ENCODE measurements around the gene SLC10A7. TPM values are rescaled to one million over a fixed set of nuclear protein-coding genes. Genes with fewer than 3 reads are reported as not detected.

SLC10A7 gene
- total RNA-seq, 1 donor from 2014 or later, result 10.7 TPM

DNA sequence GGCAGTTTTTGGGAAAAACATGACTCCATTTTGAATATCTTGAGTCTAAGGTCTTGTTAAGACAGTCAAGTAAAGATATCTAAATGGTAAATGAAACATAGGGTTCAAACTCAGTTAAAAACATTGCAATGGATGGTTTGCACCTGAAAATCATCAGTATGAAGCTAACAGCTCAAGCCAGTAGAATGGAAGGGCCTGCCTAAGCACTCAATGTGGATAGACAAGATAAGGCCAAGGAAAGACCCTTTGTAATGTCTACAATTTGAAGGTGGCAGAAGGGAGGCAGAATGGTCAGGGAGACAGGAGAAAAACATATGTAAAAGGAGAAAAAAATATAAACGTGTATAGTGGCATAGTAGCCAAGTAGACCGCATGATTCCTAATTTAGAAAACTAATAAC lies 229.2 kb downstream of the SLC10A7 start:
- Mint-ChIP-seq H3K4me1 (no peaks in the 10 kb centered on the region), H3K36me3 (ENCODE audit: low read depth) (no peaks in the 10 kb centered on the region), H3K27me3 (ENCODE audit: low read depth) (no peaks in the 10 kb centered on the region), H3K4me3 (no peak overlapping the region), H3K27ac (ENCODE audit: unreplicated experiment) (no peak overlapping the region), H3K9me3 (no peaks in the 10 kb centered on the region)
- TF ChIP-seq CTCF (conservative IDR thresholded peaks at IDR 0.05), result no peak
- no peak for DNase-seq (ENCODE audit: low read depth, low spot score)

- no peak overlapping the region for H3K4me3 Mint-ChIP-seq
- no peak for TF ChIP-seq CTCF (conservative IDR thresholded peaks at IDR 0.05)
- no peaks in the 10 kb centered on the region for H3K9me3 Mint-ChIP-seq
- no peaks in the 10 kb centered on the region for H3K36me3 Mint-ChIP-seq (ENCODE audit: low read depth)
- H3K27me3 Mint-ChIP-seq (ENCODE audit: low read depth), result no peaks in the 10 kb centered on the region
- H3K4me1 Mint-ChIP-seq, result no peaks in the 10 kb centered on the region
- no peak for DNase-seq (ENCODE audit: low read depth, low spot score)
- H3K27ac Mint-ChIP-seq (ENCODE audit: unreplicated experiment), result no peak overlapping the region
These were observed 230.4 kb downstream of the SLC10A7 start for GRCh38 chr4:146291313-146291712.

GRCh38 chr4:146288193-146288592 lies 233.5 kb downstream of the SLC10A7 start:
- Mint-ChIP-seq H3K27ac (ENCODE audit: unreplicated experiment) (no peak overlapping the region), H3K9me3 (no peaks in the 10 kb centered on the region), H3K36me3 (ENCODE audit: low read depth) (no peaks in the 10 kb centered on the region), H3K27me3 (ENCODE audit: low read depth) (no peaks in the 10 kb centered on the region), H3K4me1 (no peaks in the 10 kb centered on the region), H3K4me3 (no peak overlapping the region)
- no peak for DNase-seq (ENCODE audit: low read depth, low spot score)
- no peak for TF ChIP-seq CTCF (conservative IDR thresholded peaks at IDR 0.05)

DNA sequence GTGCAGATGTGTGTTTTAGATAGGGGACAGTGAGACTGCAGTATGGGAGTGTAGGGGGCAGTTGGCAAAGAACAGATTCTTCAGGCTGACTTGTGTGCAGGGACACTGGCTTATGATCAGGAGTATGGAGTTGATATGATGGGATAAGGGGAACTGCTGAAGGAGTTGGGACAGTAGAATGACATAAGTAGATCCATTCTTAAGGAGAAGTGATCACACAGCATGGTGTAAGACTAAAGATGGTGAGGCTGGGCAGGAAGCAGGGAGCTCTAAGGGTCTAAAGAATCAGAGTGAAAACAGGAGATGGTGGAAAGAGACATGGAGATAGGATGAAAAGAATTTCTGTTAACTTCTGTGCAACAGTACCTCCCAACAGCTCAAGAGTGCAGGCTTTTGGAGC lies 236.7 kb downstream of the SLC10A7 start:
- no peak for TF ChIP-seq CTCF (conservative IDR thresholded peaks at IDR 0.05)
- Mint-ChIP-seq H3K9me3 (no peaks in the 10 kb centered on the region), H3K36me3 (ENCODE audit: low read depth) (no peaks in the 10 kb centered on the region), H3K4me3 (no peak overlapping the region), H3K27ac (ENCODE audit: unreplicated experiment) (no peak overlapping the region), H3K27me3 (ENCODE audit: low read depth) (no peaks in the 10 kb centered on the region), H3K4me1 (no peaks in the 10 kb centered on the region)
- no peak for DNase-seq (ENCODE audit: low read depth, low spot score)

- no peak for TF ChIP-seq CTCF (conservative IDR thresholded peaks at IDR 0.05)
- H3K4me1 Mint-ChIP-seq, result no peaks in the 10 kb centered on the region
These were observed 237.7 kb downstream of the SLC10A7 start for GRCh38 chr4:146283758-146284651.

More at GRCh38 chr4:146283758-146284651, 237.7 kb downstream of the SLC10A7 start:
- H3K27ac Mint-ChIP-seq (ENCODE audit: unreplicated experiment), result no peak overlapping the region
- peaks cover 2% of the 10 kb centered on the region for H3K36me3 Mint-ChIP-seq (ENCODE audit: low read depth)
- no peaks in the 10 kb centered on the region for H3K27me3 Mint-ChIP-seq (ENCODE audit: low read depth)
- no peak overlapping the region for H3K4me3 Mint-ChIP-seq
- DNase-seq (ENCODE audit: low read depth, low spot score), result no peak
- H3K9me3 Mint-ChIP-seq, result no peaks in the 10 kb centered on the region

Data from neural crest cell (in vitro differentiated cells).